ENCODE measurements around the gene MCAT.

Gene MCAT, protein sequence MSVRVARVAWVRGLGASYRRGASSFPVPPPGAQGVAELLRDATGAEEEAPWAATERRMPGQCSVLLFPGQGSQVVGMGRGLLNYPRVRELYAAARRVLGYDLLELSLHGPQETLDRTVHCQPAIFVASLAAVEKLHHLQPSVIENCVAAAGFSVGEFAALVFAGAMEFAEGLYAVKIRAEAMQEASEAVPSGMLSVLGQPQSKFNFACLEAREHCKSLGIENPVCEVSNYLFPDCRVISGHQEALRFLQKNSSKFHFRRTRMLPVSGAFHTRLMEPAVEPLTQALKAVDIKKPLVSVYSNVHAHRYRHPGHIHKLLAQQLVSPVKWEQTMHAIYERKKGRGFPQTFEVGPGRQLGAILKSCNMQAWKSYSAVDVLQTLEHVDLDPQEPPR

GRCh38 chr22:43142880-43143562, at the start of gene MCAT:
Gene MCAT, minus strand, starts transcription at chr22:43143398. Its CDS starts 50 bp downstream, at chr22:43143348.
- DNase-seq = peak; percentile 86 to 87

GRCh38 chr22:43191831-43192230, 48.6 kb upstream of the MCAT start:
- no peak for DNase-seq

- DNase-seq = no peak
Observed at GRCh38 chr22:43188829-43189545, 45.8 kb upstream of the MCAT start.

GRCh38 chr22:43187171-43188099, 44.2 kb upstream of the MCAT start:
- peak; percentile 97 for DNase-seq

DNA sequence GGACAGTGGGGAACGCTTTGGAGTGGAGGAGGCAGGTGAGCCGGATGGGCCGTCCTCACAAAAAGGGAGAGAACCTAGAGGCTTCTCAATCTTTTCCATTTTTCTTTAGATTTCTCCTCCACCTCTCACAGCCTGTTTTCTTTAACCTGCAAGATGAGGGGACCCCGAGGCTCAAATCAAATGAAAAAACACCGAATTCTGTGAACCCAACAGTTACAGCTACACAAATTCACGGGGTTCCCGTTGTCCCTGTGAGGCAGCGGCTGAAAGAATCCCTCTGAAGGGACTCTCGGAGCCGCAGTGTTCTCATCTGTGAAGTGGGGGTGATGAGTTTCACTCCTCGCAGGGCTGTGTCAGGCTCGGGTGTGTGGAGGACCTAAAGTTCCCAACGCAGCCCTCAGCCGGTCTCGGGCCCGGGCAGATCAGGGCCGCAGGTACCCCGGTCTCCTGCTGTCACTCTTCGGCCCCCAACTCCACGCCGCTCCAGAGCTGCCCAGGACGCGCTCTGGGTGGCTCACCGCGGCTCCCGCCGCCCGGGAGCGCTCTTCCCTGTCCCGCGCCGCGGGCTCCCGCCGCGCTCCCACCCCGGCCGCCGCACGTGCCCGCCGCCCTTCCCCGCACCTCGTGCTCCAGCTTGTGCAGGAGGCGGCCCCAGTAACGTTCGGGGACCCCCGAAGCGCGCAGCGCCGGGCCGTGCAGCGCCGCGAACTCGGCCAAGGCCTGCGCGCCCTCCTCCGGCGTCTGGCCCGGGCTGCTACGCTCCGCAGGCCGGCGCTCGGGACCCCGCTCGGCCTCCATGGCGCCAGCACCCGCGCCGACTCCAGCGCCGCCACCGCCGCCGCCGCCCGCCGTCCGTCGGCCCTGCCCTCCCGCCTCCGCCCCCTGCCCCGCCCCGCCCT, 43.3 kb upstream of the MCAT start, which contains the start of gene TTLL12:
Gene TTLL12, minus strand, starts transcription at position 863 of the 899 bp plus-strand sequence. Its CDS starts 65 bp downstream, at position 798.
- peak; percentile 62 to 64 for DNase-seq

- no peak for DNase-seq
Observed at GRCh38 chr22:43185860-43186261, 42.7 kb upstream of the MCAT start.

DNA sequence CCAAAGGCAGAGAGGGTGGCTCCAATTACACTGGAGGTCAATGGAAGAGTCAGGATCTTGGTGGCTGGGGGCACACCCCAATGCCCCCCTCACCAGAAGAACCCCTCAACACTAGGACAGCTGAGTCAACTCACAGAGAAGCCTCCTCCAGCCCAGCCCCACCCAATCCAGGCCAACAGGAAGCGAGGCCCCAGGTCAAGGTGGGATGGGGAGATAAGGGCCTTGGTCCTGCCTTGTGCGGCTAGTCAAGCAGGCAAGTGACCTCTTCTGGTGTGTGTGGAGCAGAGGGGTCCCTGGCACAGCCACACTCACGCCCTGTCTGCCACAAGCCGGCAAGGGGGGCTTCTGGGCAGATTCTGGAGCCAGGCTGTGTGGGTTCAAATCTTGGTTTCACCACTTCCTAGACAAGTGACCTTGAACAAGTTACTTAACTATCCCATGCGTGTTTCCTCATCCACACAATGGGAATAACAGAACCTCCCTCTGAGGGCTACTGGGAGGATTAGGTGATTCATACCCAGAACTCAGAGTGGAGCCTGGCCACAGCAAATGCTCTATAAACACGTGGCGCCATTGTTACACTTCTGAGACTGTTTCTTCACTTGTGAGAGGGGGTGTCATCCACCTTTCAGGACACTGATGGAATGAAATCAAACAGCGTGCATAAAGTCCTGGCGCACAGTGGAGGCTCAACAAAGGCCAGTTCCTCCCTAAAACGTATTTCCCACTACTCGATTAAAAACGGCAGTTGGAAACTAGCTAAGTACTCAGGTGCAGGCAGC, 40.5 kb upstream of the MCAT start:
- no peak for DNase-seq

GRCh38 chr22:43182726-43183125, 39.5 kb upstream of the MCAT start:
- no peak for DNase-seq

GRCh38 chr22:43182118-43182517, 38.9 kb upstream of the MCAT start:
- no peak for DNase-seq

DNA sequence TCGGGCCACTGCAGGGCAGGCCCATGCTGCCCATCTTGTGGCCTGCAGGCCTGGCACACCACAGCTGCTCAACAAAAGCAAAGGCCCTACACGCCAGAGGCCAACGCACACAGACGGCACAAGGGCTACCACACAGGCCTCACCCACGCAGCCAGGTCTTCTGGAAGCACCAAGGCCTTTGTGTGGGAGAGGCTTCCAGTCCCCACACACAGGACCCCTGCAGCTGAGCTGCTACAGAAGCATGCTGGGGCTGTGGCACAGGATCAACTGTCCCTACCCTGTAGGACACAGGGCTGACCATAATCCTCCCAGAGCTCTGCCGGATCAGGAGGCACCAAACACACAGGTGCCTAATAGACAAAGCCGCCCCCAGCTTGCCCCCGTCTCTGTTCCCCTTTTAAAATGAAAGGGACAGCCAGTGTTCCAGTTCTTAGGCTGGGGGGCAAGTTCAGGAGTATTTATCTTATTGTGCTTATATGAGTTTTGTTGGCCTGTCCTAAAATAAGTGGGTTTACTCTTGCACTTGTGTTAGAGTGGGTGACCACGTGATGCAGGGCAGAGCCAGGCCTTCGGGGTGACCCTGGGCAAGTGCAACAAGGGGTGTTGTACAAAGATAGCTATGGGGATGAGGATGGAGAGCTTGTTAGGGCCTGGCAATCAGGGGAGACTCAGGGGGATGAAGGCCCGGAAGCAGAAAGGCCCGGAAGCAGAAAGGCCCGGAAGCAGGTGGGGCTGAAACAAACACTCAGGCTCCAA, 38.3 kb upstream of the MCAT start:
- no peak for DNase-seq

DNA sequence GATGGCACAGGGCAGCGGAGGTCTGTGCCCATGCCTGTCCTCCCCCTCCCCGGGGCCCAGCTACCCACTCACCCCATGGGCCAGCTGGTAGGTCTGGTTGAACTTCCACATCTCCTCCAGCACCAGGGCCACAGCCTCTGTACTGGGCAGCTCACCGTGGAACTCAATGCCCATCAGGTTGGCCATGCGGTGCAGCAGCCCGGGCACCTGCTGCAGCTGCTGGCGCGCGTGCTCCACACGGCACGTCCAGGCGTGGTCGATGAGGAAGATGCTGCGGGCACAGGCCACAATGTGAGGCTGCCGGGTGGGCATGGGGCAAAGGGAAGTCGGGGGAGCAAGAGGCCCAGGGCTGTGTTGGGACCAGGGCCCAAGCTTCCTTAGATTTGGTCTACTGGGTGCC, 37.5 kb upstream of the MCAT start:
- DNase-seq = no peak

- DNase-seq = no peak
Observed at GRCh38 chr22:43179911-43180195, 36.7 kb upstream of the MCAT start.

- DNase-seq = no peak
Observed at GRCh38 chr22:43179146-43179910, 36.1 kb upstream of the MCAT start.

DNA sequence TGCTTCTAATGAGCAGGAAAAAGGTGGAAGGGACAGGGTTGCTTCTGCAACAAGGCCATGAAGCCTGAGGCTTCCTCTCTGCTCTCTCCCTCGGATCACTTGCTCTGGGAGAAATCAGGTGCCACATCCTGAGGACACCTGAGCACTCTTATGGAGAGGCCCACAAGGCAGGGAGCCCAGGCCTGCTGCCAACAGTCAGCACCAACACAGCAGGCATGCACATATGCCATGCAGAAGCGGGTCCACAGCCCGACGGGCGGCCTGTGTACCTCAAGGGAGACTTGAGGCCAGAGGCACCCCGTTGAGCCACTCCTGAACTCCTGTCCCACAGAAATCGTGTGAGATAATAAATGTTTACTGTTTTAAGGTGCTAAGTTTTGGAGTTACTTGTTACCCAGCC, 34.3 kb upstream of the MCAT start:
- DNase-seq = no peak

GRCh38 chr22:43176090-43176489, 32.9 kb upstream of the MCAT start:
- no peak for DNase-seq

- no peak for DNase-seq
Observed at GRCh38 chr22:43174941-43175531, 31.8 kb upstream of the MCAT start.

GRCh38 chr22:43173976-43174720, 30.9 kb upstream of the MCAT start:
- no peak for DNase-seq

DNA sequence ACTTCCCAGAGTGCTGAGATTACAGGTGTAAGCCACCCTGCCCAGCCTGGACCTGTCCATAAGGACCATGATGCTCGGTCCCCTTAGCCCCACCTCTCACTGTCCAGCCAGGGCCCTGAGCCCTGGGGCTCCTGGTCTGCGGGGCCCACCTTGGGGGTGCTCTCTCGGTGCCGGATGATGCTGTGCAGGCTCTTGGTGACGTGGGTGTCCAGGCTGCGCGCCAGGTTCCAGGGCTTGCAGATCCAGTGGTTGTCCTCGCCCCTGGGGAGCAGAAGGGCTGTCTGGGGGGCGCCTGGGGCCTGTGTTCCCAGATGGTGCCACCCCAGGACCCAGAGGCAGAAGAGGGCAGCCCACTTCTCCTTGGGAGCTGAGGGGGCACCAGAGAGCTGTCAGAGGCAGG, 30.4 kb upstream of the MCAT start:
- no peak for DNase-seq
